IMR-90 (cell line): ENCODE measurements around the gene CPNE6.

Experiments used
- FOS ChIP-seq: fragments of 150-350 bp; IDR thresholded peaks from 2 replicates; pipeline ENCODE4 v1.6.1; 2016; ENCODE audit warnings: low read depth, low read length
- MXI1 ChIP-seq: IDR thresholded peaks from 2 replicates; pipeline ENCODE4 v1.6.1; 2012; ENCODE audit warnings: low read depth, mild to moderate bottlenecking, low read length, moderate library complexity, borderline replicate concordance
- RFX5 ChIP-seq: IDR thresholded peaks from 2 replicates; pipeline ENCODE4 v1.8.0; 2012; ENCODE audit warnings: low read depth, mild to moderate bottlenecking, low read length, moderate library complexity
- TF ChIP-seq, protein P1 (sequence below): conservative IDR thresholded peaks from 2 replicates; pipeline ENCODE4 v1.5.1; 2012; ENCODE audit warnings: mild to moderate bottlenecking, low read depth, low read length, improper control_type of control experiment

DNA sequence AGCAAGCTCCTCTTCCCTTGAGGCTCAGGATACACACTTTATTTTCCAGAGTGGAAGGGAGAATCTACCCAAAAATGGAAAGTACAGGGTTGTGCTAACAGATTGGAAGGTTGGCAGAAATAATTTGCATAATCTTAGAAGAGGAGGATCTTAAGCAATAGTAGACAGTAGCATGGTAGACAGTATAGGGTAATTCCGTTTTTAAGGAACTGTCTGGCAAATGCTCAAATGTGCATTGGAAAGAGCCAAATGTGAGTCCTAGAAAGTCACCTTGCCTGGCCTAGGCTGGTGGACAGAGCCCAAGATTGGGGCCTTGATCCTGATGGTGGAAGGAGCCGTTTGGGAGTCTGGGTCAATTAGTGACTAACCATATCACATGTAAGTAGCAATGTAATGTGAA lies 32.7 kb upstream of the CPNE6 start:
- TF ChIP-seq, protein P1, sequence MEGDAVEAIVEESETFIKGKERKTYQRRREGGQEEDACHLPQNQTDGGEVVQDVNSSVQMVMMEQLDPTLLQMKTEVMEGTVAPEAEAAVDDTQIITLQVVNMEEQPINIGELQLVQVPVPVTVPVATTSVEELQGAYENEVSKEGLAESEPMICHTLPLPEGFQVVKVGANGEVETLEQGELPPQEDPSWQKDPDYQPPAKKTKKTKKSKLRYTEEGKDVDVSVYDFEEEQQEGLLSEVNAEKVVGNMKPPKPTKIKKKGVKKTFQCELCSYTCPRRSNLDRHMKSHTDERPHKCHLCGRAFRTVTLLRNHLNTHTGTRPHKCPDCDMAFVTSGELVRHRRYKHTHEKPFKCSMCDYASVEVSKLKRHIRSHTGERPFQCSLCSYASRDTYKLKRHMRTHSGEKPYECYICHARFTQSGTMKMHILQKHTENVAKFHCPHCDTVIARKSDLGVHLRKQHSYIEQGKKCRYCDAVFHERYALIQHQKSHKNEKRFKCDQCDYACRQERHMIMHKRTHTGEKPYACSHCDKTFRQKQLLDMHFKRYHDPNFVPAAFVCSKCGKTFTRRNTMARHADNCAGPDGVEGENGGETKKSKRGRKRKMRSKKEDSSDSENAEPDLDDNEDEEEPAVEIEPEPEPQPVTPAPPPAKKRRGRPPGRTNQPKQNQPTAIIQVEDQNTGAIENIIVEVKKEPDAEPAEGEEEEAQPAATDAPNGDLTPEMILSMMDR = no peak
- TF ChIP-seq FOS (no peak), RFX5 (no peak), MXI1 (no peak)
